ENCODE measurements around the gene LRP1B.

The LRP1B gene

GRCh38 chr2:141015341-141016047 lies 1115.3 kb downstream of the LRP1B start:
- Histone ChIP-seq H3K9me3 (ENCODE audit: control insufficient read depth in 2 of 2, low read length in 2 of 2) (no peaks in the 10 kb centered on the region), H3K36me3 (ENCODE audit: control insufficient read depth in 2 of 2, insufficient read depth in 2 of 2, low read length in 2 of 2) (no peaks in the 10 kb centered on the region), H3K9ac (ENCODE audit: low read depth in 1 of 2, low read length in 2 of 2) (no peak overlapping the region), H3K27me3 (ENCODE audit: control insufficient read depth in 2 of 2, insufficient read depth in 2 of 2, low read length in 2 of 2) (no peaks in the 10 kb centered on the region), H3K4me3 (ENCODE audit: low read length in 2 of 2) (no peak overlapping the region), H3K27ac (ENCODE audit: low read depth in 2 of 2, low read length in 2 of 2) (no peak overlapping the region), H3K4me1 (ENCODE audit: control insufficient read depth in 2 of 2, insufficient read depth in 2 of 2, low read length in 2 of 2) (no peaks in the 10 kb centered on the region)

- no peaks in the 10 kb centered on the region for H3K9me3 ChIP-seq (ENCODE audit: control insufficient read depth in 2 of 2, low read length in 2 of 2)
- no peaks in the 10 kb centered on the region for H3K36me3 ChIP-seq (ENCODE audit: control insufficient read depth in 2 of 2, insufficient read depth in 2 of 2, low read length in 2 of 2)
- H3K4me3 ChIP-seq (ENCODE audit: low read length in 2 of 2): no peak overlapping the region
- H3K9ac ChIP-seq (ENCODE audit: low read depth in 1 of 2, low read length in 2 of 2): no peak overlapping the region
- no peaks in the 10 kb centered on the region for H3K4me1 ChIP-seq (ENCODE audit: control insufficient read depth in 2 of 2, insufficient read depth in 2 of 2, low read length in 2 of 2)
- no peaks in the 10 kb centered on the region for H3K27me3 ChIP-seq (ENCODE audit: control insufficient read depth in 2 of 2, insufficient read depth in 2 of 2, low read length in 2 of 2)
- no peak overlapping the region for H3K27ac ChIP-seq (ENCODE audit: low read depth in 2 of 2, low read length in 2 of 2)
These were observed 1126.7 kb downstream of the LRP1B start for GRCh38 chr2:141003967-141004657.

- Histone ChIP-seq H3K27ac (ENCODE audit: low read depth in 2 of 2, low read length in 2 of 2) (no peak overlapping the region), H3K27me3 (ENCODE audit: control insufficient read depth in 2 of 2, insufficient read depth in 2 of 2, low read length in 2 of 2) (no peaks in the 10 kb centered on the region), H3K9me3 (ENCODE audit: control insufficient read depth in 2 of 2, low read length in 2 of 2) (no peaks in the 10 kb centered on the region), H3K4me3 (ENCODE audit: low read length in 2 of 2) (no peak overlapping the region), H3K4me1 (ENCODE audit: control insufficient read depth in 2 of 2, insufficient read depth in 2 of 2, low read length in 2 of 2) (no peaks in the 10 kb centered on the region), H3K36me3 (ENCODE audit: control insufficient read depth in 2 of 2, insufficient read depth in 2 of 2, low read length in 2 of 2) (no peaks in the 10 kb centered on the region), H3K9ac (ENCODE audit: low read depth in 1 of 2, low read length in 2 of 2) (no peak overlapping the region)
These were observed 1129.1 kb downstream of the LRP1B start for GRCh38 chr2:141001750-141002149.

GRCh38 chr2:140998577-140998976 lies 1132.2 kb downstream of the LRP1B start:
- no peak overlapping the region for H3K9ac ChIP-seq (ENCODE audit: low read depth in 1 of 2, low read length in 2 of 2)
- H3K9me3 ChIP-seq (ENCODE audit: control insufficient read depth in 2 of 2, low read length in 2 of 2): no peaks in the 10 kb centered on the region
- H3K36me3 ChIP-seq (ENCODE audit: control insufficient read depth in 2 of 2, insufficient read depth in 2 of 2, low read length in 2 of 2): no peaks in the 10 kb centered on the region
- no peak overlapping the region for H3K27ac ChIP-seq (ENCODE audit: low read depth in 2 of 2, low read length in 2 of 2)
- H3K4me3 ChIP-seq (ENCODE audit: low read length in 2 of 2): no peak overlapping the region
- H3K27me3 ChIP-seq (ENCODE audit: control insufficient read depth in 2 of 2, insufficient read depth in 2 of 2, low read length in 2 of 2): no peaks in the 10 kb centered on the region
- H3K4me1 ChIP-seq (ENCODE audit: control insufficient read depth in 2 of 2, insufficient read depth in 2 of 2, low read length in 2 of 2): no peaks in the 10 kb centered on the region

- H3K27ac ChIP-seq (ENCODE audit: low read depth in 2 of 2, low read length in 2 of 2): no peak overlapping the region
- H3K27me3 ChIP-seq (ENCODE audit: control insufficient read depth in 2 of 2, insufficient read depth in 2 of 2, low read length in 2 of 2): no peaks in the 10 kb centered on the region
- H3K36me3 ChIP-seq (ENCODE audit: control insufficient read depth in 2 of 2, insufficient read depth in 2 of 2, low read length in 2 of 2): no peaks in the 10 kb centered on the region
- no peaks in the 10 kb centered on the region for H3K9me3 ChIP-seq (ENCODE audit: control insufficient read depth in 2 of 2, low read length in 2 of 2)
- H3K4me1 ChIP-seq (ENCODE audit: control insufficient read depth in 2 of 2, insufficient read depth in 2 of 2, low read length in 2 of 2): no peaks in the 10 kb centered on the region
- no peak overlapping the region for H3K4me3 ChIP-seq (ENCODE audit: low read length in 2 of 2)
- H3K9ac ChIP-seq (ENCODE audit: low read depth in 1 of 2, low read length in 2 of 2): no peak overlapping the region
These were observed 1132.8 kb downstream of the LRP1B start for GRCh38 chr2:140998017-140998416.

GRCh38 chr2:140994856-140995255 lies 1136.0 kb downstream of the LRP1B start:
- no peak overlapping the region for H3K9ac ChIP-seq (ENCODE audit: low read depth in 1 of 2, low read length in 2 of 2)
- no peaks in the 10 kb centered on the region for H3K27me3 ChIP-seq (ENCODE audit: control insufficient read depth in 2 of 2, insufficient read depth in 2 of 2, low read length in 2 of 2)
- H3K27ac ChIP-seq (ENCODE audit: low read depth in 2 of 2, low read length in 2 of 2): no peak overlapping the region
- no peaks in the 10 kb centered on the region for H3K4me1 ChIP-seq (ENCODE audit: control insufficient read depth in 2 of 2, insufficient read depth in 2 of 2, low read length in 2 of 2)
- no peak overlapping the region for H3K4me3 ChIP-seq (ENCODE audit: low read length in 2 of 2)
- no peaks in the 10 kb centered on the region for H3K9me3 ChIP-seq (ENCODE audit: control insufficient read depth in 2 of 2, low read length in 2 of 2)
- H3K36me3 ChIP-seq (ENCODE audit: control insufficient read depth in 2 of 2, insufficient read depth in 2 of 2, low read length in 2 of 2): no peaks in the 10 kb centered on the region

GRCh38 chr2:140990416-140990815 lies 1140.4 kb downstream of the LRP1B start:
- H3K4me1 ChIP-seq (ENCODE audit: control insufficient read depth in 2 of 2, insufficient read depth in 2 of 2, low read length in 2 of 2): no peaks in the 10 kb centered on the region
- no peak overlapping the region for H3K4me3 ChIP-seq (ENCODE audit: low read length in 2 of 2)
- H3K27me3 ChIP-seq (ENCODE audit: control insufficient read depth in 2 of 2, insufficient read depth in 2 of 2, low read length in 2 of 2): no peaks in the 10 kb centered on the region
- no peaks in the 10 kb centered on the region for H3K36me3 ChIP-seq (ENCODE audit: control insufficient read depth in 2 of 2, insufficient read depth in 2 of 2, low read length in 2 of 2)
- H3K9ac ChIP-seq (ENCODE audit: low read depth in 1 of 2, low read length in 2 of 2): no peak overlapping the region
- H3K9me3 ChIP-seq (ENCODE audit: control insufficient read depth in 2 of 2, low read length in 2 of 2): no peaks in the 10 kb centered on the region
- no peak overlapping the region for H3K27ac ChIP-seq (ENCODE audit: low read depth in 2 of 2, low read length in 2 of 2)

- Histone ChIP-seq H3K9ac (ENCODE audit: low read depth in 1 of 2, low read length in 2 of 2) (no peak overlapping the region), H3K4me3 (ENCODE audit: low read length in 2 of 2) (no peak overlapping the region), H3K27ac (ENCODE audit: low read depth in 2 of 2, low read length in 2 of 2) (no peak overlapping the region), H3K27me3 (ENCODE audit: control insufficient read depth in 2 of 2, insufficient read depth in 2 of 2, low read length in 2 of 2) (no peaks in the 10 kb centered on the region), H3K36me3 (ENCODE audit: control insufficient read depth in 2 of 2, insufficient read depth in 2 of 2, low read length in 2 of 2) (no peaks in the 10 kb centered on the region), H3K9me3 (ENCODE audit: control insufficient read depth in 2 of 2, low read length in 2 of 2) (no peaks in the 10 kb centered on the region), H3K4me1 (ENCODE audit: control insufficient read depth in 2 of 2, insufficient read depth in 2 of 2, low read length in 2 of 2) (no peaks in the 10 kb centered on the region)
These were observed 1142.2 kb downstream of the LRP1B start for GRCh38 chr2:140988597-140988996.

- H3K27ac ChIP-seq (ENCODE audit: low read depth in 2 of 2, low read length in 2 of 2): no peak overlapping the region
- H3K4me3 ChIP-seq (ENCODE audit: low read length in 2 of 2): no peak overlapping the region
- no peaks in the 10 kb centered on the region for H3K9me3 ChIP-seq (ENCODE audit: control insufficient read depth in 2 of 2, low read length in 2 of 2)
- H3K36me3 ChIP-seq (ENCODE audit: control insufficient read depth in 2 of 2, insufficient read depth in 2 of 2, low read length in 2 of 2): no peaks in the 10 kb centered on the region
- H3K27me3 ChIP-seq (ENCODE audit: control insufficient read depth in 2 of 2, insufficient read depth in 2 of 2, low read length in 2 of 2): no peaks in the 10 kb centered on the region
- H3K4me1 ChIP-seq (ENCODE audit: control insufficient read depth in 2 of 2, insufficient read depth in 2 of 2, low read length in 2 of 2): no peaks in the 10 kb centered on the region
- no peak overlapping the region for H3K9ac ChIP-seq (ENCODE audit: low read depth in 1 of 2, low read length in 2 of 2)
These were observed 1144.4 kb downstream of the LRP1B start for GRCh38 chr2:140986456-140986855.

GRCh38 chr2:140975237-140975636 lies 1155.6 kb downstream of the LRP1B start:
- Histone ChIP-seq H3K36me3 (ENCODE audit: control insufficient read depth in 2 of 2, insufficient read depth in 2 of 2, low read length in 2 of 2) (no peaks in the 10 kb centered on the region), H3K9me3 (ENCODE audit: control insufficient read depth in 2 of 2, low read length in 2 of 2) (no peaks in the 10 kb centered on the region)

More at GRCh38 chr2:140975237-140975636, 1155.6 kb downstream of the LRP1B start:
- Histone ChIP-seq H3K4me1 (ENCODE audit: control insufficient read depth in 2 of 2, insufficient read depth in 2 of 2, low read length in 2 of 2) (no peaks in the 10 kb centered on the region), H3K27ac (ENCODE audit: low read depth in 2 of 2, low read length in 2 of 2) (no peak overlapping the region), H3K27me3 (ENCODE audit: control insufficient read depth in 2 of 2, insufficient read depth in 2 of 2, low read length in 2 of 2) (no peaks in the 10 kb centered on the region), H3K9ac (ENCODE audit: low read depth in 1 of 2, low read length in 2 of 2) (no peak overlapping the region), H3K4me3 (ENCODE audit: low read length in 2 of 2) (no peak overlapping the region)

Measured in mucosa of rectum (tissue), 2 donors.